OCI-LY7 (cell line): ENCODE data around the gene AMFR. TPM values are rescaled to one million over a fixed set of nuclear protein-coding genes. Genes with fewer than 3 reads are reported as not detected.

Experiments used
- BruUV-seq: library from RNA; stranded (reverse); fragments of 400-500 nt; replicated peaks from 2 replicates; lab custom pipeline; 2021; lab: Mats Ljungman, UMichigan
- CTCF ChIA-PET: fragments of 300-600 bp; sonication (Branson Sonifier 250); formaldehyde crosslinking; loops from one replicate; lab custom pipeline; 2022; ENCODE audit warnings: antibody characterized with exemption; ENCODE audit not compliant: unreplicated experiment; lab: Charles Lee
- POLR2A ChIA-PET: fragments of 300-600 bp; sonication (Branson Sonifier 250); formaldehyde crosslinking; loops from one replicate; lab custom pipeline; 2022; ENCODE audit warnings: antibody characterized with exemption; lab: Charles Lee
- DNase-seq: peaks from one replicate; pipeline ENCODE4 v3.0.0-alpha.2; 2015; ENCODE audit warnings: low spot score
- H2AFZ ChIP-seq: fragments of 200-600 bp; sonication (generic), shearing (Covaris generic); 2 replicates; pipeline ENCODE4 v1.6.1; 2014; ENCODE audit warnings: mild to moderate bottlenecking, antibody characterized with exemption, low read length, moderate library complexity
- H3K27ac ChIP-seq: fragments of 200-600 bp; sonication (generic); 2 replicates; pipeline ENCODE4 v1.5.1; 2014; ENCODE audit warnings: mixed run types, low read depth, mild to moderate bottlenecking, moderate library complexity, low read length, inconsistent platforms; ENCODE audit not compliant: poor library complexity, severe bottlenecking
- H3K36me3 ChIP-seq: fragments of 200-600 bp; sonication (generic); 2 replicates; pipeline ENCODE4 v1.6.1; 2014; ENCODE audit warnings: mild to moderate bottlenecking, antibody characterized with exemption, low read length, moderate library complexity, mixed read lengths; ENCODE audit not compliant: insufficient read depth
- H3K4me1 ChIP-seq: fragments of 200-600 bp; sonication (generic); 2 replicates; pipeline ENCODE4 v1.5.1; 2014; ENCODE audit warnings: mild to moderate bottlenecking, low read length; ENCODE audit not compliant: insufficient read depth, poor library complexity, severe bottlenecking
- H3K4me2 ChIP-seq: fragments of 200-600 bp; sonication (generic); 2 replicates; pipeline ENCODE4 v1.6.1; 2014; ENCODE audit warnings: mild to moderate bottlenecking, low read length
- H3K4me3 ChIP-seq: fragments of 200-600 bp; sonication (generic); 2 replicates; pipeline ENCODE4 v1.5.1; 2014; ENCODE audit warnings: mild to moderate bottlenecking, low read depth, low read length; ENCODE audit not compliant: poor library complexity, severe bottlenecking
- H3K79me2 ChIP-seq: fragments of 200-600 bp; sonication (generic); 2 replicates; pipeline ENCODE4 v1.6.1; 2016; ENCODE audit warnings: low read depth, mild to moderate bottlenecking, low read length, moderate library complexity, mixed read lengths; ENCODE audit not compliant: insufficient read depth
- H3K9me2 ChIP-seq: fragments of 200-600 bp; sonication (generic); 2 replicates; pipeline ENCODE4 v1.6.1; 2016; ENCODE audit warnings: mild to moderate bottlenecking, low read length, mixed read lengths; ENCODE audit not compliant: insufficient read depth
- H3K9me3 ChIP-seq: fragments of 200-600 bp; sonication (generic); 2 replicates; pipeline ENCODE4 v1.6.1; 2014; ENCODE audit warnings: mild to moderate bottlenecking, mixed run types, low read length, mixed read lengths
- H4K20me1 ChIP-seq: fragments of 200-600 bp; sonication (generic); 2 replicates; pipeline ENCODE4 v1.6.1; 2014; ENCODE audit warnings: mild to moderate bottlenecking, antibody characterized with exemption, low read length, moderate library complexity, mixed read lengths; ENCODE audit not compliant: insufficient read depth
- EZH2phosphoT487 ChIP-seq: fragments of 200-600 bp; sonication (generic); IDR thresholded peaks from 2 replicates; pipeline ENCODE4 v1.6.1; 2018; ENCODE audit warnings: low read depth, borderline replicate concordance, mild to moderate bottlenecking, mixed run types, antibody characterized with exemption, low read length, moderate library complexity, mixed read lengths
- intact Hi-C: fragments of 100-400 bp; cut with micrococcal nuclease; formaldehyde crosslinking; loops from one replicate; pipeline ENCODE4 v1.10.0; 2022; ENCODE audit not compliant: unreplicated experiment
- total RNA-seq, 2 experiments: library from RNA; depleted of rRNA in 1 of 2; stranded (reverse); fragments of >200 nt in 1 of 2; shearing (Covaris generic) in 1 of 2; gene quantifications; 2 replicates each; pipeline ENCODE4 v1.2.3, GENCODE V29; 2014 to 2022
- TF ChIP-seq, protein P1 (sequence below): fragments of 200-600 bp; sonication (generic); conservative IDR thresholded peaks from 2 replicates; pipeline ENCODE4 v1.5.1; 2014; ENCODE audit warnings: mild to moderate bottlenecking, antibody characterized with exemption, low read length, moderate library complexity, mixed read lengths

The AMFR gene
- total RNA-seq, 2 experiments from 2014 or later = 87.7 to 101 TPM

GRCh38 chr16:56371660-56371937 is 53.7 kb downstream of the AMFR start:
- no peak for DNase-seq
- Histone ChIP-seq H3K4me2 (no peak overlapping the region), H2AFZ (no peak overlapping the region), H3K36me3 (peaks cover 57% of the 10 kb centered on the region), H3K27ac (no peak overlapping the region), H3K4me3 (no peak overlapping the region), H3K4me1 (no peaks in the 10 kb centered on the region), H3K9me3 (no peaks in the 10 kb centered on the region), H4K20me1 (no peaks in the 10 kb centered on the region), H3K79me2 (no peaks in the 10 kb centered on the region; the same call in 1 of the 2 replicates), H3K9me2 (no peaks in the 10 kb centered on the region)
- POLR2A ChIA-PET = no interaction called here
- no TSS peak for BruUV-seq
- TF ChIP-seq, protein P1, sequence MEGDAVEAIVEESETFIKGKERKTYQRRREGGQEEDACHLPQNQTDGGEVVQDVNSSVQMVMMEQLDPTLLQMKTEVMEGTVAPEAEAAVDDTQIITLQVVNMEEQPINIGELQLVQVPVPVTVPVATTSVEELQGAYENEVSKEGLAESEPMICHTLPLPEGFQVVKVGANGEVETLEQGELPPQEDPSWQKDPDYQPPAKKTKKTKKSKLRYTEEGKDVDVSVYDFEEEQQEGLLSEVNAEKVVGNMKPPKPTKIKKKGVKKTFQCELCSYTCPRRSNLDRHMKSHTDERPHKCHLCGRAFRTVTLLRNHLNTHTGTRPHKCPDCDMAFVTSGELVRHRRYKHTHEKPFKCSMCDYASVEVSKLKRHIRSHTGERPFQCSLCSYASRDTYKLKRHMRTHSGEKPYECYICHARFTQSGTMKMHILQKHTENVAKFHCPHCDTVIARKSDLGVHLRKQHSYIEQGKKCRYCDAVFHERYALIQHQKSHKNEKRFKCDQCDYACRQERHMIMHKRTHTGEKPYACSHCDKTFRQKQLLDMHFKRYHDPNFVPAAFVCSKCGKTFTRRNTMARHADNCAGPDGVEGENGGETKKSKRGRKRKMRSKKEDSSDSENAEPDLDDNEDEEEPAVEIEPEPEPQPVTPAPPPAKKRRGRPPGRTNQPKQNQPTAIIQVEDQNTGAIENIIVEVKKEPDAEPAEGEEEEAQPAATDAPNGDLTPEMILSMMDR = no peak
- TF ChIP-seq EZH2phosphoT487 = no peak
- CTCF ChIA-PET = no interaction called here
- intact Hi-C loops = no loop called here

- Histone ChIP-seq H3K4me2 (no peak overlapping the region), H3K4me3 (no peak overlapping the region), H3K79me2 (no peaks in the 10 kb centered on the region; the same call in 1 of the 2 replicates), H3K9me3 (no peaks in the 10 kb centered on the region), H4K20me1 (no peaks in the 10 kb centered on the region), H3K27ac (no peak overlapping the region), H2AFZ (no peak overlapping the region), H3K9me2 (no peaks in the 10 kb centered on the region), H3K4me1 (no peaks in the 10 kb centered on the region), H3K36me3 (peaks cover 61% of the 10 kb centered on the region)
- intact Hi-C loops = no loop called here
- no peak for DNase-seq
- ChIA-PET POLR2A (interaction anchor here (0.7 to 1.5 kb wide), 3 partner anchors 15 to 1005 kb away, joined by 3 to 8 read pairs (median 3); no protein-coding TSS in a partner anchor), CTCF (interaction anchor here (1.3 kb wide), 1 partner anchor 9 kb away, joined by 3 read pairs; no protein-coding TSS in a partner anchor)
- no TSS peak for BruUV-seq
- TF ChIP-seq EZH2phosphoT487 = no peak
- TF ChIP-seq, protein P1 = no peak
Measured at GRCh38 chr16:56370875-56371659, 54.3 kb downstream of the AMFR start.
